Lower leg skin (tissue), 3 donors: ENCODE measurements around the gene RAB3GAP2.

Experiments used
- CTCF ChIP-seq, 3 donors: fragments of 450-650 bp; IDR thresholded peaks; one replicate each; pipeline ENCODE4 v1.5.1; 2016; ENCODE audit warnings: antibody characterized with exemption in 3 of 3, mild to moderate bottlenecking in 3 of 3, moderate library complexity in 2 of 3
- POLR2A ChIP-seq, 2 donors: fragments of 450-650 bp; IDR thresholded peaks; one replicate each; pipeline ENCODE4 v1.6.1; 2016 to 2017; ENCODE audit warnings: antibody characterized with exemption in 2 of 2, mild to moderate bottlenecking in 1 of 2, moderate library complexity in 1 of 2

GRCh38 chr1:220221670-220222069, 50.6 kb downstream of the RAB3GAP2 start:
- no peak for TF ChIP-seq CTCF (IDR thresholded peaks at IDR 0.05)
- TF ChIP-seq POLR2A (IDR thresholded peaks at IDR 0.05): no peak
